Aortic smooth muscle cell (primary cell): ENCODE data around the gene GRAMD2B. TPM values are rescaled to one million over a fixed set of nuclear protein-coding genes. Genes with fewer than 3 reads are reported as not detected.

Experiments used
- total RNA-seq: library from RNA; depleted of rRNA; stranded (reverse); fragments of >200 nt; gene quantifications from 2 replicates; pipeline ENCODE4 v1.2.3, GENCODE V29; 2014

The GRAMD2B gene, protein sequence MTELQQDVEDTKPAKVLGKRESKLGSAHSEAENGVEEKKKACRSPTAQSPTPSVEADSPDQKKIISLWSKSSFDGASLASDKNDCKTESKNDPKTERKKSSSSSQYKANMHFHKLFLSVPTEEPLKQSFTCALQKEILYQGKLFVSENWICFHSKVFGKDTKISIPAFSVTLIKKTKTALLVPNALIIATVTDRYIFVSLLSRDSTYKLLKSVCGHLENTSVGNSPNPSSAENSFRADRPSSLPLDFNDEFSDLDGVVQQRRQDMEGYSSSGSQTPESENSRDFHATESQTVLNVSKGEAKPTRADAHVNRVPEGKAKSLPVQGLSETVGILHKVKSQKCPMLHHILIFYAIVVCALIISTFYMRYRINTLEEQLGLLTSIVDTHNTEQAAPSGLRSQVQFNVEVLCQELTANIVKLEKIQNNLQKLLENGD
- 17.3 and 27.4 TPM in 2 replicates for total RNA-seq

DNA sequence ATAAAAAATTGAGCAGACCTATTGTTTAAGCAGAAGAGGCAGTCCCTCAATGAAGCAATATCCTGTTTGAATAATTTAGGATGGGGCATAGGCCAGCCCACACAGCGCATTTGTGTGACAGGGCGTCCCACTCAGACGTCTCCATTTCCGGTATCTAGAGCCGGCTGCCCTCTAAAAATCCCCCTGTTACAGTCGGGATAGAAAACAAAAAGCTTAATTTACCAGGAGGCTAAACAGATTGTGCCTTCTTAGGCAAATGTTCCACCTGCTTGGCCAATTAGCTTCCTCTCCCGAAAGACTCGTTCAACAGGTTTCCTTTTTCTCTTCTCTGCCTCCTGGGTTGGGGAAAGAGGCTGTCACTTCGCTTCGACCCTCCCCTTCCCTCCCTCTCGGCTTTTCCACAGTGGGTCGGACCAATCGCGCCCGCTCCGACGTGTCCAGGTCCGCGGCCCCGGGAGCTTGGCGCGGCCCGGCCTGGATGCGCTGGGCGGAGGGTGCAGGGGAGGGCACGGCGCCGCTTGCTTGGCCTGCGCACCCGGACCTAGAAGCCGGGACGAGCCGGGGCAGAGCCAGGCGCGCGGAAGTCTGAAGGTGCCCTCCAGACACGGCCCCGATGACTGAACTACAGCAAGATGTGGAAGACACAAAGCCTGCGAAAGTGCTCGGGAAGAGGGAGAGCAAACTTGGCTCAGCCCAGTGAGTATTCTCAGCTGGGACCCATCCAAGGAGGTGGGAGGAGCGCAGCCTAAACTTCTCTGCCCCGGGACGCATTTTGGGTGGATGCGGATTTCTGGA, at the start of gene GRAMD2B:
Gene GRAMD2B (plus strand): TSS at position 416 of the 795 bp plus-strand sequence. CDS start 198 bp downstream, at position 614.

Other genes starting within 250 kb of the GRAMD2B start
- gene ALDH7A1, start 171.8 kb downstream of the GRAMD2B start, total RNA-seq = 52.5 and 53.8 TPM in 2 replicates
- gene PHAX, start 177.5 kb downstream of the GRAMD2B start, total RNA-seq = 61.9 and 69.9 TPM in 2 replicates